Esophagus squamous epithelium (tissue), 4 donors: ENCODE data around the gene FRG2B.
"Not testable (repeated sequence)": the region's sequence is repeated elsewhere in the genome, so short reads cannot be mapped to it uniquely, and the experiment has no call there.

Experiments used
- CTCF ChIP-seq, 6 experiments: fragments of 450-650 bp in 4 of 6; fragments of 200-600 bp in 2 of 6; sonication (generic) in 2 of 6; IDR thresholded peaks; one replicate each; pipeline ENCODE4 v1.5.1; 2016 to 2019; ENCODE audit warnings: antibody characterized with exemption in 6 of 6, mild to moderate bottlenecking in 4 of 6, moderate library complexity in 4 of 6
- POLR2A ChIP-seq, 4 donors: fragments of 450-650 bp; IDR thresholded peaks; one replicate each; pipeline ENCODE4 v1.6.1; 2017; ENCODE audit warnings: antibody characterized with exemption in 4 of 4, mild to moderate bottlenecking in 4 of 4, moderate library complexity in 3 of 4

GRCh38 chr10:133661122-133661521 lies 34.5 kb upstream of the FRG2B start:
- not testable (repeated sequence) for TF ChIP-seq CTCF, POLR2A (IDR thresholded peaks at IDR 0.05)
